Skeletal muscle tissue (tissue), 4 donors: ENCODE data around the gene DYNAP. TPM values are rescaled to one million over a fixed set of nuclear protein-coding genes. Genes with fewer than 3 reads are reported as not detected.

Source experiments
- H3K27ac ChIP-seq: one replicate; pipeline ENCODE4 v1.7.0; 2013; ENCODE audit warnings: mild to moderate bottlenecking, low read depth, low read length, inconsistent platforms
- H3K27me3 ChIP-seq, 3 donors: one replicate each; pipeline ENCODE4 v1.7.0; 2013; ENCODE audit warnings: low read length in 3 of 3; ENCODE audit not compliant: control insufficient read depth in 3 of 3, insufficient read depth in 3 of 3
- H3K36me3 ChIP-seq, 3 donors: one replicate each; pipeline ENCODE4 v1.7.0; 2013; ENCODE audit warnings: low read length in 3 of 3; ENCODE audit not compliant: control insufficient read depth in 3 of 3, insufficient read depth in 3 of 3
- H3K4me1 ChIP-seq, 3 donors: one replicate each; pipeline ENCODE4 v1.7.0; 2013; ENCODE audit warnings: low read length in 3 of 3, mild to moderate bottlenecking in 3 of 3; ENCODE audit not compliant: control insufficient read depth in 3 of 3, insufficient read depth in 3 of 3
- H3K4me3 ChIP-seq, 3 donors: one replicate each; pipeline ENCODE4 v1.7.0; 2013; ENCODE audit warnings: low read length in 3 of 3
- H3K9ac ChIP-seq, 3 donors: one replicate each; pipeline ENCODE4 v1.7.0; 2013; ENCODE audit warnings: low read length in 3 of 3, mild to moderate bottlenecking in 3 of 3, moderate library complexity in 2 of 3, low read depth in 1 of 3
- H3K9me3 ChIP-seq, 3 donors: one replicate each; pipeline ENCODE4 v1.7.0; 2013; ENCODE audit warnings: low read length in 3 of 3; ENCODE audit not compliant: control insufficient read depth in 3 of 3
- total RNA-seq: library from RNA; depleted of rRNA; stranded (reverse); fragments of >200 nt; gene quantifications from one replicate; pipeline ENCODE4 v1.2.3, GENCODE V29; 2014
- donor health status: Osteomylitis.

Gene DYNAP
- total RNA-seq, 1 donor from 2014 or later = not detected

DNA sequence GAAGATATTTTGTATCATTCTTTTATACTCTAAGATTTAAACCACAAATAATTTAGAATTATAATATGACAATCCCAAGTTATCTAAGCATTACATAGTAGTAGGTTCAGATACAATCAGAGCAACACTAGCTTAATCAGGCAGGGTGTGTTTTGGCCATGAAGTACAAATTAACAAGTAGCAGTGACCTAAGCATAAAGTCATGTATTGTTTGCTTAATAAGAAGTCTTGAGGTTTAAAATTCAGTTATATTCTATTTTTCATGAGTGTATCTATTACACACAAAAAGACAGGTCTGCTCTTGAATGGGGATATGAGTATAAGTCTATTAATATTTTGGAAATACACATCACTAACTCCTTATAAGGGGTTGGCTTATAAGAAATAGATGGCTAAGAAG lies 39.9 kb downstream of the DYNAP start:
- H3K36me3 ChIP-seq = no peaks in the 10 kb centered on the region
- H3K9ac ChIP-seq = no peak overlapping the region
- no peak overlapping the region for H3K27ac ChIP-seq
- H3K4me3 ChIP-seq = no peak overlapping the region
- H3K27me3 ChIP-seq = no peaks in the 10 kb centered on the region
- H3K4me1 ChIP-seq = no peaks in the 10 kb centered on the region
- H3K9me3 ChIP-seq = no peaks in the 10 kb centered on the region

DNA sequence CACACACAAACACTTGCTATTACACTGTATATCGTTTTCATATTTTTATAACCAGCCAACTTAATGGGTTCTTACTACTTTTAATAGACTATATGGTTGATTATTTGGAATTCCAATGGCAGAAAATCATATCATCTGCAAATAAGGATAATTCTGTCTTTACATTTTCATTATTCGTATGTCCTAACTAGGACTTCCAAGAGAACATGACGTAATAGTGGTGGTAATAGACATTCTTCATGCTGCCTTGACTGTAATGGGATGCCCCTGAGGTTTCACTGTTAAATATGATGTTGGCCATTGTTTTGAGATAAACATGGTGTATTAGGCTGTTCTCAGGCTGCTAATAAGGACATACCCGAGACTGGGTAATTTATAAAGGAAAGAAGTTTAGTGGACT lies 45.2 kb downstream of the DYNAP start:
- no peaks in the 10 kb centered on the region for H3K4me1 ChIP-seq
- no peaks in the 10 kb centered on the region for H3K9me3 ChIP-seq
- H3K27ac ChIP-seq = no peak overlapping the region
- H3K4me3 ChIP-seq = no peak overlapping the region
- no peaks in the 10 kb centered on the region for H3K36me3 ChIP-seq
- H3K9ac ChIP-seq = no peak overlapping the region
- peaks cover 0 to 3% (median 0%) of the 10 kb centered on the region in 3 donors for H3K27me3 ChIP-seq

DNA sequence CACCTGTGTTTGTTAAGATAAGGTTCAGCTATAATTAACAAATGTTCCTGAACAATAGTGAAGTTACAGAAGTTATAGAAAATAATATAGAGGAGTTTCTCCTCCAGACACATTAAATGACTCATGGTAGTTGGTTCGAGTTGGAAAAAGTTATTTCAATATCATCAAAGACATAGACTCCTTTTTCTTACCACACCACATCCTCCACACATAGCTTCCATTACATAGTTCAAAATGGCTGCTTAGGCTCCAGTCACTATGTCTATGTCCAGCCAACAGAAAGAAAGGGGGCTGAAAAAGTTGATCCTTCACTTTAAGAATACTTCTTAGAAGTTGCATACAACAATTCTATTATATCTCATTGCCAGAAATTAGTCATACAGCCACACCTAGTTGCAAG lies 50.7 kb downstream of the DYNAP start:
- no peak overlapping the region for H3K27ac ChIP-seq
- no peak overlapping the region for H3K9ac ChIP-seq
- H3K4me3 ChIP-seq = no peak overlapping the region
- no peaks in the 10 kb centered on the region for H3K9me3 ChIP-seq
- H3K4me1 ChIP-seq = no peaks in the 10 kb centered on the region
- H3K27me3 ChIP-seq = peaks cover 0 to 7% (median 0%) of the 10 kb centered on the region in 3 donors
- no peaks in the 10 kb centered on the region for H3K36me3 ChIP-seq

DNA sequence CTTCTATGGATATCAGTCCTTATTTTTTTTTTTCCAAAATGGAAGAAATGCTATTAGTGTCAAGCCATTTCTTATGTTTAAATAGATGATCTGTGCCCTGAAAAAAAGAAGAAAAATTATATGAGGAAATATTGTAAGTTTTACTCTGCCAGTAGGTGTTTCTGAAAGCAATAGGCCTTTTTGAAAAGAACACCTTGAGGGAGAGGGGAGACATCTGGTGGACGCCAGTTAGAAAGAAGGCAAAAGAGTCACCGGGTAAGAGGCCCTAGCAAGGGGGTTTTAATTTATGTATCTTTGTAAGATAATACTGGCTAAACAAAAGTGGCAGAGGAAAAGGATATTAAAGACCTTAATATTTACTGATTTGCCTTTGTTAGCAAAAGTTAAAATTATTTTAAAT lies 56.1 kb downstream of the DYNAP start:
- H3K9ac ChIP-seq = no peak overlapping the region
- no peak overlapping the region for H3K27ac ChIP-seq
- H3K36me3 ChIP-seq = no peaks in the 10 kb centered on the region
- no peaks in the 10 kb centered on the region for H3K9me3 ChIP-seq
- H3K27me3 ChIP-seq = peaks cover 0 to 4% (median 0%) of the 10 kb centered on the region in 3 donors
- no peak overlapping the region for H3K4me3 ChIP-seq
- no peaks in the 10 kb centered on the region for H3K4me1 ChIP-seq

Other genes with a start within 250 kb of the DYNAP start
- gene STARD6, start 233.4 kb upstream of the DYNAP start, total RNA-seq = not detected
- 2.6 TPM for gene C18orf54, start 233.3 kb upstream of the DYNAP start, total RNA-seq
- 1.0 TPM for gene RAB27B, start 237.2 kb downstream of the DYNAP start, total RNA-seq